GM12892 (cell line): ENCODE results near the gene PRPS1L1.

Source experiments
- POLR2A ChIP-seq: IDR thresholded peaks from 2 replicates; pipeline ENCODE4 v1.6.1; 2011; ENCODE audit warnings: low read depth, low read length, control low read depth
- POLR2AphosphoS5 ChIP-seq: IDR thresholded peaks from 2 replicates; pipeline ENCODE4 v1.6.1; 2011; ENCODE audit warnings: low read depth, low read length, control low read depth
- TAF1 ChIP-seq: IDR thresholded peaks from 2 replicates; pipeline ENCODE4 v1.6.1; 2011; ENCODE audit warnings: low read depth, mild to moderate bottlenecking, control low read depth, low read length, borderline replicate concordance

GRCh38 chr7:18041191-18041590 is 13.5 kb upstream of the PRPS1L1 start:
- TF ChIP-seq POLR2A (no peak), POLR2AphosphoS5 (no peak), TAF1 (no peak)
